Endothelial cell (in vitro differentiated cells): Measurements from ENCODE around the gene HCN2. TPM values are rescaled to one million over a fixed set of nuclear protein-coding genes. Genes with fewer than 3 reads are reported as not detected.

Experiments
- DNase-seq: peaks from one replicate; pipeline ENCODE4 v3.0.0; 2021; ENCODE audit warnings: low spot score
- H3K27ac Mint-ChIP-seq: one replicate; pipeline ENCODE4 v1.8.0; 2021; ENCODE audit warnings: mixed read lengths, inconsistent platforms; ENCODE audit not compliant: unreplicated experiment
- H3K27me3 Mint-ChIP-seq: one replicate; pipeline ENCODE4 v1.8.0; 2021; ENCODE audit warnings: mild to moderate bottlenecking, moderate library complexity, mixed read lengths, inconsistent platforms; ENCODE audit not compliant: unreplicated experiment
- H3K36me3 Mint-ChIP-seq: one replicate; pipeline ENCODE4 v1.8.0; 2021; ENCODE audit warnings: mild to moderate bottlenecking, low read depth, mixed read lengths, inconsistent platforms; ENCODE audit not compliant: unreplicated experiment
- H3K4me1 Mint-ChIP-seq: one replicate; pipeline ENCODE4 v1.8.0; 2021; ENCODE audit warnings: mild to moderate bottlenecking, mixed read lengths, inconsistent platforms; ENCODE audit not compliant: unreplicated experiment
- H3K4me3 Mint-ChIP-seq: one replicate; pipeline ENCODE4 v1.8.0; 2021; ENCODE audit warnings: mild to moderate bottlenecking, mixed read lengths, inconsistent platforms; ENCODE audit not compliant: unreplicated experiment
- H3K9me3 Mint-ChIP-seq: one replicate; pipeline ENCODE4 v1.8.0; 2021; ENCODE audit warnings: mixed read lengths, inconsistent platforms; ENCODE audit not compliant: unreplicated experiment
- CTCF ChIP-seq: fragments of 200-600 bp; sonication (generic); IDR thresholded peaks from one replicate; pipeline ENCODE4 v1.5.0; 2021; ENCODE audit warnings: antibody characterized with exemption; ENCODE audit not compliant: unreplicated experiment
- total RNA-seq: library from RNA; stranded (reverse); fragmentation: NEBNext Ultra II Directional; extraction: Animal tissue kit (Norgen Biotek cat#: 25700); gene quantifications from one replicate; pipeline ENCODE4 v1.2.1, GENCODE V29; 2021; ENCODE audit not compliant: unreplicated experiment

Gene HCN2
- total RNA-seq, 1 donor from 2014 or later: 0.28 TPM

GRCh38 chr19:610071-610800 lies 20.6 kb downstream of the HCN2 start:
- no peak for TF ChIP-seq CTCF
- H3K4me1 Mint-ChIP-seq: no peaks in the 10 kb centered on the region
- no peaks in the 10 kb centered on the region for H3K9me3 Mint-ChIP-seq
- H3K27ac Mint-ChIP-seq: no peak overlapping the region
- peaks cover 10% of the 10 kb centered on the region for H3K36me3 Mint-ChIP-seq
- H3K27me3 Mint-ChIP-seq: peaks cover 7% of the 10 kb centered on the region
- no peak overlapping the region for H3K4me3 Mint-ChIP-seq
- DNase-seq: no peak

GRCh38 chr19:610801-611480 lies 21.3 kb downstream of the HCN2 start:
- H3K4me1 Mint-ChIP-seq: peaks cover 2% of the 10 kb centered on the region
- no peak for DNase-seq
- H3K4me3 Mint-ChIP-seq: no peak overlapping the region
- H3K9me3 Mint-ChIP-seq: no peaks in the 10 kb centered on the region
- H3K36me3 Mint-ChIP-seq: peaks cover 13% of the 10 kb centered on the region
- H3K27me3 Mint-ChIP-seq: peaks cover 11% of the 10 kb centered on the region
- H3K27ac Mint-ChIP-seq: no peak overlapping the region
- no peak for TF ChIP-seq CTCF

GRCh38 chr19:611481-611868 lies 21.8 kb downstream of the HCN2 start:
- Mint-ChIP-seq H3K27me3 (peaks cover 11% of the 10 kb centered on the region), H3K4me1 (peaks cover 2% of the 10 kb centered on the region), H3K27ac (no peak overlapping the region), H3K36me3 (peaks cover 13% of the 10 kb centered on the region), H3K9me3 (no peaks in the 10 kb centered on the region), H3K4me3 (no peak overlapping the region)
- no peak for TF ChIP-seq CTCF
- DNase-seq: no peak

- TF ChIP-seq CTCF: no peak
- Mint-ChIP-seq H3K4me3 (no peak overlapping the region), H3K4me1 (peaks cover 2% of the 10 kb centered on the region), H3K27me3 (peaks cover 11% of the 10 kb centered on the region), H3K36me3 (peaks cover 13% of the 10 kb centered on the region), H3K9me3 (no peaks in the 10 kb centered on the region), H3K27ac (no peak overlapping the region)
- no peak for DNase-seq
Measured at GRCh38 chr19:612941-613340, 23.3 kb downstream of the HCN2 start.
